Colon (tissue), 2 donors: Measurements from ENCODE around the gene CFH.
"Not testable (repeated sequence)": the region's sequence is repeated elsewhere in the genome, so short reads cannot be mapped to it uniquely, and the experiment has no call there.

ENCODE experiments used
- FAIRE-seq: peaks from 2 replicates; lab custom pipeline; 2012; peaks lifted over from hg19 to GRCh38; lab: Jason Lieb, UNC
- donor health status: control.
- donor health status: control.

Gene CFH

GRCh38 chr1:196769823-196770222 lies 118.0 kb downstream of the CFH start:
- not testable (repeated sequence) for FAIRE-seq

- FAIRE-seq, result no peak
These were observed 121.9 kb downstream of the CFH start for GRCh38 chr1:196773713-196774112.

- FAIRE-seq, result no peak
These were observed 122.3 kb downstream of the CFH start for GRCh38 chr1:196774175-196774574.

- FAIRE-seq, result no peak
These were observed 122.8 kb downstream of the CFH start, which contains the start of gene CFHR3 for GRCh38 chr1:196774603-196775002. Gene CFHR3 (plus strand): TSS chr1:196774840. CDS start chr1:196774887, 47 bp downstream.

GRCh38 chr1:196777603-196778002 lies 125.8 kb downstream of the CFH start:
- no peak for FAIRE-seq

- FAIRE-seq, result no peak
These were observed 127.2 kb downstream of the CFH start for GRCh38 chr1:196779093-196779492.

GRCh38 chr1:196791252-196791651 lies 139.4 kb downstream of the CFH start:
- not testable (repeated sequence) for FAIRE-seq

GRCh38 chr1:196794103-196794502 lies 142.3 kb downstream of the CFH start:
- not testable (repeated sequence) for FAIRE-seq
